ENCODE results near the gene DNAH1.

Gene DNAH1

DNA sequence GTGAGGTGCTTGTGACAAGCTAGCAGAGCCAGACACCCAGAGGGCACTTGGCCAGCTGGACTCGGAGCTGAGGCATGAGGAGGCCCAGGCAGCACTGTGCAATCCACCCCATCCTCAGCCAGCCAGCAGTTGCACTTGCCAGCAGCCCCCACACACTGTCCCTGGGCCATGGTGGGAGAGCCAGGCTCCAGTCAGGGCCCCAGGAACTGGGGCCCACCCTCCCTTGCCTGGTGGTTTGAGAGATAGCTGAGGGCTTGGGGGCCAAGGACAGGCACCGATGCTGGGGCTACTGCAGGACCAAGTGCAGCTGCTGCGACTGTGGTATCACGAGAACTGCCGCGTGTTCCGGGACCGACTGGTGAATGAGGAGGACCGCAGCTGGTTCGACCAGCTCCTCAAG is 63.5 kb downstream of the DNAH1 start:
- no peaks in the 10 kb centered on the region for H3K4me1 ChIP-seq (ENCODE audit: low read length)
- H3K9me3 ChIP-seq (replicated peaks; ENCODE audit: insufficient read depth, low read length), result no peaks in the 10 kb centered on the region
- no peaks in the 10 kb centered on the region for H3K36me3 ChIP-seq (replicated peaks; ENCODE audit: insufficient read depth, low read length)
- H3K27ac ChIP-seq (ENCODE audit: low read length), result no peak overlapping the region
- H3K27me3 ChIP-seq (replicated peaks; ENCODE audit: insufficient read depth, low read length), result no peaks in the 10 kb centered on the region
- H3K79me2 ChIP-seq (ENCODE audit: low read length), result no peaks in the 10 kb centered on the region
- no peak for DNase-seq
- H3K4me3 ChIP-seq (ENCODE audit: low read length), result no peak overlapping the region
- H4K20me1 ChIP-seq (ENCODE audit: insufficient read depth, low read length), result no peaks in the 10 kb centered on the region
- TF ChIP-seq, protein P1, sequence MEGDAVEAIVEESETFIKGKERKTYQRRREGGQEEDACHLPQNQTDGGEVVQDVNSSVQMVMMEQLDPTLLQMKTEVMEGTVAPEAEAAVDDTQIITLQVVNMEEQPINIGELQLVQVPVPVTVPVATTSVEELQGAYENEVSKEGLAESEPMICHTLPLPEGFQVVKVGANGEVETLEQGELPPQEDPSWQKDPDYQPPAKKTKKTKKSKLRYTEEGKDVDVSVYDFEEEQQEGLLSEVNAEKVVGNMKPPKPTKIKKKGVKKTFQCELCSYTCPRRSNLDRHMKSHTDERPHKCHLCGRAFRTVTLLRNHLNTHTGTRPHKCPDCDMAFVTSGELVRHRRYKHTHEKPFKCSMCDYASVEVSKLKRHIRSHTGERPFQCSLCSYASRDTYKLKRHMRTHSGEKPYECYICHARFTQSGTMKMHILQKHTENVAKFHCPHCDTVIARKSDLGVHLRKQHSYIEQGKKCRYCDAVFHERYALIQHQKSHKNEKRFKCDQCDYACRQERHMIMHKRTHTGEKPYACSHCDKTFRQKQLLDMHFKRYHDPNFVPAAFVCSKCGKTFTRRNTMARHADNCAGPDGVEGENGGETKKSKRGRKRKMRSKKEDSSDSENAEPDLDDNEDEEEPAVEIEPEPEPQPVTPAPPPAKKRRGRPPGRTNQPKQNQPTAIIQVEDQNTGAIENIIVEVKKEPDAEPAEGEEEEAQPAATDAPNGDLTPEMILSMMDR (IDR thresholded peaks at IDR 0.05; ENCODE audit: low read length), result no peak
- TF ChIP-seq EZH2phosphoT487 (IDR thresholded peaks at IDR 0.05; ENCODE audit: low read length) (no peak), EZH2 (optimal IDR thresholded peaks at IDR 0.05; ENCODE audit: low read depth, low read length) (no peak)
- no peak overlapping the region for H2AFZ ChIP-seq (ENCODE audit: low read length)
- H3K9ac ChIP-seq (ENCODE audit: low read length), result no peak overlapping the region
- no peaks in the 10 kb centered on the region for H3K9me2 ChIP-seq (replicated peaks; ENCODE audit: insufficient read depth, low read length)
- no peak overlapping the region for H3K4me2 ChIP-seq (ENCODE audit: low read depth, low read length)
- no peaks in the 10 kb centered on the region for H3F3A ChIP-seq (ENCODE audit: insufficient read depth, low read length)

DNA sequence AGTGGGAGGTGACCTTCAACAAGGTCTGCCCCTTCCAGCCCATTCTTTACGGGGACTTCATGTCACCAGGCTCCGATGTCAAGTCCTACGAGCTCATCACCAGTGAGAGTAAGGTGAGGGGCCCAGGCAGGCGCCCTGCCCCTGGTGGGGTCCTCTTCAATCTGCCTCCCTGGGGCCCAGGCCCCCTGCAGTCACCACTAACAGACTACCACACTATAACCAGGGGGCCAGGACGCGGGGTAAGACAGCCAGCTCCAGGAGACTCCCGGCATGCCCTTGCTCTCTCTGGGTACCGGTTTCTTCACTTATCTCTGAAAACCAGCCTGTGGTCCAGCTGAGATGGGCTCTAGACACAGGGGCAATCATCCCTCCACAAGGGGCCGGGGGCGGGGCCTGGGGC is 63.9 kb downstream of the DNAH1 start:
- no peaks in the 10 kb centered on the region for H3K79me2 ChIP-seq (ENCODE audit: low read length)
- no peaks in the 10 kb centered on the region for H3K36me3 ChIP-seq (replicated peaks; ENCODE audit: insufficient read depth, low read length)
- H3K9me3 ChIP-seq (replicated peaks; ENCODE audit: insufficient read depth, low read length), result no peaks in the 10 kb centered on the region
- H3K4me3 ChIP-seq (ENCODE audit: low read length), result no peak overlapping the region
- no peak overlapping the region for H2AFZ ChIP-seq (ENCODE audit: low read length)
- no peaks in the 10 kb centered on the region for H3K4me1 ChIP-seq (ENCODE audit: low read length)
- no peaks in the 10 kb centered on the region for H3K9me2 ChIP-seq (replicated peaks; ENCODE audit: insufficient read depth, low read length)
- no peak overlapping the region for H3K9ac ChIP-seq (ENCODE audit: low read length)
- H3K4me2 ChIP-seq (ENCODE audit: low read depth, low read length), result no peak overlapping the region
- TF ChIP-seq, protein P1 (IDR thresholded peaks at IDR 0.05; ENCODE audit: low read length), result no peak
- TF ChIP-seq EZH2 (optimal IDR thresholded peaks at IDR 0.05; ENCODE audit: low read depth, low read length) (no peak), EZH2phosphoT487 (IDR thresholded peaks at IDR 0.05; ENCODE audit: low read length) (no peak)
- H3F3A ChIP-seq (ENCODE audit: insufficient read depth, low read length), result no peaks in the 10 kb centered on the region
- H3K27me3 ChIP-seq (replicated peaks; ENCODE audit: insufficient read depth, low read length), result no peaks in the 10 kb centered on the region
- no peak for DNase-seq
- no peaks in the 10 kb centered on the region for H4K20me1 ChIP-seq (ENCODE audit: insufficient read depth, low read length)
- no peak overlapping the region for H3K27ac ChIP-seq (ENCODE audit: low read length)

DNA sequence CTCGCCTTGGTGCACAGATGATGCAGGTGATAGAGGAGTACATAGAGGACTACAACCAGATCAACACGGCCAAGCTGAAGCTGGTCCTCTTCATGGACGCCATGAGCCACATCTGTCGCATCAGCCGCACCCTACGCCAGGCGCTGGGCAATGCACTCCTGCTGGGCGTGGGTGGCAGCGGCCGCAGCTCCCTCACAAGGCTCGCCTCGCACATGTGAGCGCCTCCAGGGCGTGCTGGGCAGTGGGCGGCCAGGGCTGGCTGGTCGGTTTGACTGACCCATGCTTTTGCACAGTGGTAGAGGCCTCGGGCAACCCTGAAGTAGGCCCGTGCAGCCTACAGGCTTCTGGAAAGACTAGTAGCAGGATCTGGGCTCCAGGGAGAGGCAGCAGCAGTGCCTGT is 65.5 kb downstream of the DNAH1 start:
- Histone ChIP-seq H3K9ac (ENCODE audit: low read length) (no peak overlapping the region), H2AFZ (ENCODE audit: low read length) (no peak overlapping the region), H3K27ac (ENCODE audit: low read length) (no peak overlapping the region), H3K79me2 (ENCODE audit: low read length) (no peaks in the 10 kb centered on the region), H3K4me3 (ENCODE audit: low read length) (no peak overlapping the region), H3K9me2 (replicated peaks; ENCODE audit: insufficient read depth, low read length) (no peaks in the 10 kb centered on the region), H3K36me3 (replicated peaks; ENCODE audit: insufficient read depth, low read length) (no peaks in the 10 kb centered on the region), H3K4me2 (ENCODE audit: low read depth, low read length) (no peak overlapping the region), H4K20me1 (ENCODE audit: insufficient read depth, low read length) (no peaks in the 10 kb centered on the region), H3K9me3 (replicated peaks; ENCODE audit: insufficient read depth, low read length) (no peaks in the 10 kb centered on the region), H3K4me1 (ENCODE audit: low read length) (no peaks in the 10 kb centered on the region), H3F3A (ENCODE audit: insufficient read depth, low read length) (no peaks in the 10 kb centered on the region), H3K27me3 (replicated peaks; ENCODE audit: insufficient read depth, low read length) (no peaks in the 10 kb centered on the region)
- TF ChIP-seq, protein P1 (IDR thresholded peaks at IDR 0.05; ENCODE audit: low read length), result no peak
- TF ChIP-seq EZH2 (optimal IDR thresholded peaks at IDR 0.05; ENCODE audit: low read depth, low read length), result no peak
- no peak for TF ChIP-seq EZH2phosphoT487 (IDR thresholded peaks at IDR 0.05; ENCODE audit: low read length)
- DNase-seq, result no peak
